ENCODE measurements around the gene NLGN1.

- TF ChIP-seq CTCF (IDR thresholded peaks at IDR 0.05) (no peak), POLR2A (IDR thresholded peaks at IDR 0.05) (no peak)
Measured at GRCh38 chr3:174061162-174061561, 663.6 kb downstream of the NLGN1 start.

Data from heart left ventricle (tissue), 13 donors.